Fibroblast of the aortic adventitia (primary cell): ENCODE results near the gene CASQ2. TPM values are rescaled to one million over a fixed set of nuclear protein-coding genes. Genes with fewer than 3 reads are reported as not detected.

Experiments used
- DNase-seq: peaks from one replicate; pipeline ENCODE4 v3.0.0-alpha.2; 2010; ENCODE audit warnings: low read depth
- H3K4me3 ChIP-seq: 2 replicates; pipeline ENCODE4 v1.5.1; 2011; ENCODE audit warnings: low read depth, mild to moderate bottlenecking, control low read depth, low read length, moderate library complexity
- total RNA-seq: library from RNA; depleted of rRNA; stranded (reverse); fragments of >200 nt; gene quantifications from 2 replicates; pipeline ENCODE4 v1.2.3, GENCODE V29; 2012; ENCODE audit warnings: low replicate concordance
- TF ChIP-seq, protein P1 (sequence below): IDR thresholded peaks from 2 replicates; pipeline ENCODE4 v1.5.1; 2011; ENCODE audit warnings: mild to moderate bottlenecking, low read length, control low read depth, inconsistent platforms; ENCODE audit not compliant: insufficient read depth

The CASQ2 gene
- total RNA-seq, 1 donor, result not detected

DNA sequence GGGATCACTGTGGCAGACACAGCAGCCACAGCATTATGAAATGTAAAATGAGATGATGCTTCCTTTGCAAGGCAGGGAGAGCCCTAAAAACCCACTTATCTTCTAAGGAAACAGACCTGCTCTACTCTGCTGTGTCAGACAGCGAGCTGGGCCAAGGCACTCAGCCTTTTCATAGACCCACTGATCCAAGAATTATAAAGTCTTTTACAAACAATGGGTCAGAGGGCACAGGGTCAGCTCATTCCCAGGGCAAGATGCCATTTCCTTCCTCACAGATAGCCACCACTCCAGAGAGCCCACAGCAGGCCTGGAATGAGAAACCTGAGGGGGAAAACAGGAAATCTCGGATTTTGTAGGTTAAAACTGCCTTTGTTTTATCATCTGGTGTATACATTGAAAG, 42.9 kb downstream of the CASQ2 start:
- TF ChIP-seq, protein P1, sequence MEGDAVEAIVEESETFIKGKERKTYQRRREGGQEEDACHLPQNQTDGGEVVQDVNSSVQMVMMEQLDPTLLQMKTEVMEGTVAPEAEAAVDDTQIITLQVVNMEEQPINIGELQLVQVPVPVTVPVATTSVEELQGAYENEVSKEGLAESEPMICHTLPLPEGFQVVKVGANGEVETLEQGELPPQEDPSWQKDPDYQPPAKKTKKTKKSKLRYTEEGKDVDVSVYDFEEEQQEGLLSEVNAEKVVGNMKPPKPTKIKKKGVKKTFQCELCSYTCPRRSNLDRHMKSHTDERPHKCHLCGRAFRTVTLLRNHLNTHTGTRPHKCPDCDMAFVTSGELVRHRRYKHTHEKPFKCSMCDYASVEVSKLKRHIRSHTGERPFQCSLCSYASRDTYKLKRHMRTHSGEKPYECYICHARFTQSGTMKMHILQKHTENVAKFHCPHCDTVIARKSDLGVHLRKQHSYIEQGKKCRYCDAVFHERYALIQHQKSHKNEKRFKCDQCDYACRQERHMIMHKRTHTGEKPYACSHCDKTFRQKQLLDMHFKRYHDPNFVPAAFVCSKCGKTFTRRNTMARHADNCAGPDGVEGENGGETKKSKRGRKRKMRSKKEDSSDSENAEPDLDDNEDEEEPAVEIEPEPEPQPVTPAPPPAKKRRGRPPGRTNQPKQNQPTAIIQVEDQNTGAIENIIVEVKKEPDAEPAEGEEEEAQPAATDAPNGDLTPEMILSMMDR, result no peak
- H3K4me3 ChIP-seq, result no peak overlapping the region
- no peak for DNase-seq

DNA sequence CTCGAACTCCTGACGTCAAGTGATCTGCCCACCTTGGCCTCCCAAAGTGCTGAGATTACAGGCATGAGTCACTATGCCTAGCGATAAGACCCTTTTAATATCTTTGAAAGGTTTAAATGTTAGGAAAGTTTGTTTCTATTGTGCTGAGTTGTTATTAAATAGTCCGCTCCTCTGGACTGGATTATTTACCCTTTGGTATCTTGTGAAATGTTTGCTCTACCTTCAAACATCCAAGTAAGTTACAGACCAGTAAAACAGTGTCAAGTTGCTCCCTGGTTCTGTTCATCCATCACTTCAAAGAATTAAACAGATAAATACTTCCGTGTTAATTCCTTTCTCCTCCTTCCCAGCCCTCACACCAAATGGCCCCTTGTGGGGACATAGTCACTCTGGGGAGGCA, 44.8 kb downstream of the CASQ2 start:
- no peak for DNase-seq
- TF ChIP-seq, protein P1, result no peak
- no peak overlapping the region for H3K4me3 ChIP-seq

DNA sequence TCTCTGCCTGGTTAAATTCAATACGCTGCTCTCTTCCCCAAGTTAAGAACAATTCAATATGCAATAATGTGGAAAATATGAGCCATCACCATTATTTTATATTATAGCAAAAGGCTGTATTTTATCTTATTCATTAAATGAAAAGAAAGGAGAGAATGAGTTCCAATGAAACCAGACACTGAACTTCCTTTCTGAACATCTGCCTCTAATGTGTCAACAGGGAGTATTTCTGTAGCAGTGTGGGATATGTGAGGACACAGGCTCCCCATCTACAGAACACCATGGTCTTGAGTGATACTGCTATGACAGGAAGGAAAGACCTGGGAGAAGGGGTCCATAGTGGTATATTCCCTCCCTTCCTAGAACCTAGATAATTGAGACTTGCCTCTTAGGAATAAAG, 46.3 kb downstream of the CASQ2 start:
- TF ChIP-seq, protein P1, result no peak
- no peak for DNase-seq
- H3K4me3 ChIP-seq, result no peak overlapping the region

DNA sequence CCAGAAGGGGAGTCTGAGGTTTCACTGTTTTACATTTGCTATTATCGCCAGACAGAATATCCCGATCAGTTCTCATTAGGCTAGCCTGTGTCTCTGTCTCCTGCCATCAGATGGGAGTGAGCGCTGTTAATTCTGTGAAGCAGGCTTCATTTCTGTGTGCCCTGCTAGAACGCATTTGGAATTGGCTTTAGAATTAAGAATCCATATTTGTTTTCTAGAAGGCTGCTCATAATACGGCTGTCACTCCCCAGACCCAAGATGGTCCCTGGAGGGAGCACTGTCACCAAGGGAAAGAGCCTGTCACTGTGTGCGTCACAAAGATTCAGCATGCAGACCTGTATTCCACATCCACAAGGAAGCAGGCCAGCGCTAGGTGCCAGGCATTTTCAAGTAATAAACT, 49.2 kb downstream of the CASQ2 start:
- no peak overlapping the region for H3K4me3 ChIP-seq
- DNase-seq, result no peak
- TF ChIP-seq, protein P1, result no peak

DNA sequence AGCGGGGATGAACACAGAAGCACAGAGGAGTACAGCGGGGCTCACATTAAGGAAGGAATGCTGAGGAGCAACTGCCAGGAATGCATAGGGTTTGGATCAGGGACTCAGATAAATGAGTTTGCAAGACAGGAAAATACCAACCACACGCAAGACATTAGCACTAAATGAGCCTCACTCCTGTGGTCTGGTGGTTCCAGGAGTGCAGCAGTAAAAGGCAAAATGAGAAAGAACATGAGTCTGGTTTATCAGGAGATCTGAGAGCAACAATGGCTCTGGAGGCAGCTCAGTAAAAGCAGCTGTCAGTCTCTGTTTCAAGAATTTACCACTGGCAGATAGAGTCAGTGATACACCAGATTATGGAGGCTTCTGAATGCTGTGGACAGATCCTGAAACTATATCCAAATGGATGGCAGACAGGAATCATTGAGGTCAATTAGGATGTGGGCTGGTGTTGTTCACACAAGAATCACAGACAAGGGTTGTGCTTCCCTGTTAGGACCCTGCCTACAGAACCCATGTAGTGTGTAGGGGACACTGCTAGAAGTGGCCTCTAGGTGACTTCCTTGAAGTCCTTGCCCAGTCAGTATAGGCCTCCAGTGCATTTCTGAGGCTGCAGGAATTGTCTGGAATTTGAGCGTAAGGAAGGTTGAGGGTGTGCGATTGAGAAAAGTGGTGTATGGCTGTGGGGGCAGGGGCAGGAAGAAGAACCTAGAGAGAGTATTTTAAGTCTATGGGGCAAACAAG, 50.3 kb downstream of the CASQ2 start:
- no peak overlapping the region for H3K4me3 ChIP-seq
- DNase-seq, result no peak
- TF ChIP-seq, protein P1, result no peak

DNA sequence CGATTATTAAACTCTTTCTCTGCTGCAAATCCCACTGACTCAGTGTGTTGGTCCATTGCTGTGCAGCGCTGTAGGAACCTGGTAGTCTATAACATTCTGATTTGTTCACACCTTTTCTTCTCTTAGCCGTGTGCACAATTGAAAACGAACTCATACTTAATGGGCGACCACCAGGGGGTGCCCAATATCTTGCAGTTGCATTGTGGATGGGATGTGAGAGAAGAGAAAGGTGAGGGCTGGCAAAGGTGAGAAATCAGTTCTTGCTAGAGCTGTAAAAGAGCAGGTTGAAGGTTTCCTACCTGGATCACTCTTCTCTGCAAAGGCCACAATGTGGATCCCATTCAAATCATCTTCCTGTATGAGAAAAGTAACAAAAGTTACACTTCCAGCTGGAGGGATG, 51.0 kb downstream of the CASQ2 start:
- TF ChIP-seq, protein P1, result peak; percentile 45
- H3K4me3 ChIP-seq, result no peak overlapping the region
- peak; percentile 22 for DNase-seq
